Peyer's patch (tissue), 4 donors: Measurements from ENCODE around the gene DCHS2.

Experiments
- POLR2A ChIP-seq, 2 donors: fragments of 450-650 bp; IDR thresholded peaks; one replicate each; pipeline ENCODE4 v1.5.1; 2017; ENCODE audit warnings: antibody characterized with exemption in 2 of 2, mild to moderate bottlenecking in 2 of 2, moderate library complexity in 2 of 2
- TF ChIP-seq, protein P1 (sequence below), 6 experiments: fragments of 450-650 bp in 4 of 6; fragments of 200-600 bp in 2 of 6; sonication (generic) in 1 of 6; IDR thresholded peaks; one replicate each; pipeline ENCODE4 v1.5.1; 2017 to 2019; ENCODE audit warnings: antibody characterized with exemption in 6 of 6, mild to moderate bottlenecking in 3 of 6, moderate library complexity in 1 of 6

DNA sequence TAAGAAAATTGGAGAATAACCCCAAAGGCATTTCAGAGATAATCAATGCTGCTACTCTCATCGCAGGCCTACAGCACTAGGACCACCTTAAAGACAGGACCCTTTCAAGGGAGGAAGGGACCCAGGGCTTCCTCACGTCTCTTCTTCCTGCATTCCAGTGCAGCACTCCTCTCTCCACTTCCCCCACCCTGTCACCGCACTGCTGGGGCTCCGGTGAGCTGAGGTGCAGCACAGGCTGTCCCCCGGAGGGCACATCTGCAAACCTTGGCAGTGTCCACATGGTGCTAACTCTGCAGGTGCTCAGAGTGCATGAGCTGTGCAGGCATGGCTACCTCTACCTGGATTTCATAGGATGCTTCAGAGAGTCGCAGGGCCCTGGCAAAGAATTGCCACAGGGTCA lies 305.6 kb downstream of the DCHS2 start:
- TF ChIP-seq, protein P1, sequence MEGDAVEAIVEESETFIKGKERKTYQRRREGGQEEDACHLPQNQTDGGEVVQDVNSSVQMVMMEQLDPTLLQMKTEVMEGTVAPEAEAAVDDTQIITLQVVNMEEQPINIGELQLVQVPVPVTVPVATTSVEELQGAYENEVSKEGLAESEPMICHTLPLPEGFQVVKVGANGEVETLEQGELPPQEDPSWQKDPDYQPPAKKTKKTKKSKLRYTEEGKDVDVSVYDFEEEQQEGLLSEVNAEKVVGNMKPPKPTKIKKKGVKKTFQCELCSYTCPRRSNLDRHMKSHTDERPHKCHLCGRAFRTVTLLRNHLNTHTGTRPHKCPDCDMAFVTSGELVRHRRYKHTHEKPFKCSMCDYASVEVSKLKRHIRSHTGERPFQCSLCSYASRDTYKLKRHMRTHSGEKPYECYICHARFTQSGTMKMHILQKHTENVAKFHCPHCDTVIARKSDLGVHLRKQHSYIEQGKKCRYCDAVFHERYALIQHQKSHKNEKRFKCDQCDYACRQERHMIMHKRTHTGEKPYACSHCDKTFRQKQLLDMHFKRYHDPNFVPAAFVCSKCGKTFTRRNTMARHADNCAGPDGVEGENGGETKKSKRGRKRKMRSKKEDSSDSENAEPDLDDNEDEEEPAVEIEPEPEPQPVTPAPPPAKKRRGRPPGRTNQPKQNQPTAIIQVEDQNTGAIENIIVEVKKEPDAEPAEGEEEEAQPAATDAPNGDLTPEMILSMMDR (IDR thresholded peaks at IDR 0.05): no peak
- no peak for TF ChIP-seq POLR2A (IDR thresholded peaks at IDR 0.05)
